K562 (cell line): ENCODE measurements around the gene SIDT2. TPM values are rescaled to one million over a fixed set of nuclear protein-coding genes. Genes with fewer than 3 reads are reported as not detected.

ENCODE experiments used
- CBX8 ChIP-seq: fragments of 200-600 bp; sonication (generic); IDR thresholded peaks from 2 replicates; pipeline ENCODE4 v1.6.1; 2012; ENCODE audit warnings: borderline replicate concordance, mixed run types, low read depth, mild to moderate bottlenecking, moderate library complexity, mixed read lengths, low read length, control low read depth, inconsistent platforms; ENCODE audit not compliant: poor library complexity, severe bottlenecking; ENCODE audit errors: extremely low read depth
- DMBX1 ChIP-seq: fragments of 250-450 bp; sonication (Bioruptor Pico); IDR thresholded peaks from 2 replicates; pipeline ENCODE4 v1.8.0; 2022; ENCODE audit warnings: inconsistent platforms, mild to moderate bottlenecking, moderate library complexity, borderline replicate concordance
- GTF3C2 ChIP-seq: IDR thresholded peaks from 3 replicates; pipeline ENCODE4 v1.6.1; 2011; ENCODE audit warnings: borderline replicate concordance, mild to moderate bottlenecking, moderate library complexity; ENCODE audit not compliant: insufficient read length; ENCODE audit errors: extremely low read depth
- IRF1 ChIP-seq: sonication (generic); formaldehyde crosslinking; IDR thresholded peaks from 2 replicates; pipeline ENCODE4 v1.8.0; 2022; ENCODE audit warnings: missing genetic modification reagents, mild to moderate bottlenecking, borderline replicate concordance
- NRF1 ChIP-seq, 2 experiments: fragments of 450-650 bp; IDR thresholded peaks in 1 of 2; conservative IDR thresholded peaks in 1 of 2; 2 replicates each; pipeline ENCODE4 v1.6.1; 2014; ENCODE audit warnings: mild to moderate bottlenecking in 2 of 2
- PKNOX1 ChIP-seq: fragments of 450-650 bp; IDR thresholded peaks from 2 replicates; pipeline ENCODE4 v1.6.1; 2016
- STAT6 ChIP-seq: sonication (generic); formaldehyde crosslinking; IDR thresholded peaks from 2 replicates; pipeline ENCODE4 v1.8.1; 2023; ENCODE audit warnings: mild to moderate bottlenecking, missing genetic modification reagents
- TAL1 ChIP-seq: fragments of 450-650 bp; IDR thresholded peaks from 2 replicates; pipeline ENCODE4 v1.6.1; 2016; ENCODE audit warnings: mild to moderate bottlenecking
- TEAD2 ChIP-seq: fragments of 450-650 bp; IDR thresholded peaks from 2 replicates; pipeline ENCODE4 v1.6.1; 2016; ENCODE audit warnings: missing genetic modification characterization, control low read depth, missing compliant biosample characterization
- ZNF175 ChIP-seq: fragments of 200-800 bp; sonication (Bioruptor generic); IDR thresholded peaks from 2 replicates; pipeline ENCODE4 v1.6.1; 2016; ENCODE audit warnings: low read depth, mild to moderate bottlenecking, missing genetic modification characterization, missing compliant biosample characterization
- ZNF224 ChIP-seq: sonication (generic); formaldehyde crosslinking; IDR thresholded peaks from 2 replicates; pipeline ENCODE4 v1.8.0; 2022; ENCODE audit warnings: mild to moderate bottlenecking, missing genetic modification reagents
- ZNF263 ChIP-seq: sonication (generic); formaldehyde crosslinking; IDR thresholded peaks from 2 replicates; pipeline ENCODE4 v1.8.0; 2022; ENCODE audit warnings: mild to moderate bottlenecking, missing genetic modification reagents, borderline replicate concordance
- ZNF696 ChIP-seq: fragments of 250-450 bp; sonication (Bioruptor Pico); conservative IDR thresholded peaks from 2 replicates; pipeline ENCODE4 v1.4.0; 2020; ENCODE audit warnings: mild to moderate bottlenecking, moderate library complexity
- ZNF764 ChIP-seq: fragments of 250-450 bp; sonication (Bioruptor Pico); IDR thresholded peaks from 2 replicates; pipeline ENCODE4 v1.4.0; 2020; ENCODE audit warnings: low read depth, mild to moderate bottlenecking, moderate library complexity
- polyA plus RNA-seq, 8 experiments: library from polyadenylated mRNA; depleted of rRNA in 4 of 8; stranded (reverse) in 5 of 8; unstranded in 3 of 8; fragments of >200 nt; fragmentation: Nextera tagmentation in 2 of 8; fragmentation: Illumina TruSeq in 1 of 8; extraction: Ambion mirVana in 2 of 8; extraction: Trizol in 1 of 8; gene quantifications; 2 replicates each; pipeline versions ENCODE4 v1.2.1 to v1.2.3, GENCODE V29; 2011 to 2014; ENCODE audit warnings: inconsistent platforms in 1 of 8, missing spikeins in 1 of 8
- total RNA-seq, 7 experiments: library from RNA; depleted of rRNA in 6 of 7; stranded (reverse); fragments of >200 nt in 6 of 7; fragmentation: Illumina TruSeq in 2 of 7; extraction: Trizol in 2 of 7; gene quantifications; 2 replicates each; pipeline versions ENCODE4 v1.2.1 to v1.2.3, GENCODE V29; 2011 to 2021; ENCODE audit warnings: low replicate concordance in 1 of 7
- TF ChIP-seq, protein P1 (sequence below): fragments of 250-450 bp; sonication (Bioruptor Pico); IDR thresholded peaks from 2 replicates; pipeline ENCODE4 v1.5.0; 2020; ENCODE audit warnings: mild to moderate bottlenecking

Gene SIDT2
- total and polyA plus RNA-seq, 9 of the 15 experiments (the other 6 are each of a cell fraction or from before 2014, with no cell fraction given): 2.4 to 20.2 (median 6.5) TPM

DNA sequence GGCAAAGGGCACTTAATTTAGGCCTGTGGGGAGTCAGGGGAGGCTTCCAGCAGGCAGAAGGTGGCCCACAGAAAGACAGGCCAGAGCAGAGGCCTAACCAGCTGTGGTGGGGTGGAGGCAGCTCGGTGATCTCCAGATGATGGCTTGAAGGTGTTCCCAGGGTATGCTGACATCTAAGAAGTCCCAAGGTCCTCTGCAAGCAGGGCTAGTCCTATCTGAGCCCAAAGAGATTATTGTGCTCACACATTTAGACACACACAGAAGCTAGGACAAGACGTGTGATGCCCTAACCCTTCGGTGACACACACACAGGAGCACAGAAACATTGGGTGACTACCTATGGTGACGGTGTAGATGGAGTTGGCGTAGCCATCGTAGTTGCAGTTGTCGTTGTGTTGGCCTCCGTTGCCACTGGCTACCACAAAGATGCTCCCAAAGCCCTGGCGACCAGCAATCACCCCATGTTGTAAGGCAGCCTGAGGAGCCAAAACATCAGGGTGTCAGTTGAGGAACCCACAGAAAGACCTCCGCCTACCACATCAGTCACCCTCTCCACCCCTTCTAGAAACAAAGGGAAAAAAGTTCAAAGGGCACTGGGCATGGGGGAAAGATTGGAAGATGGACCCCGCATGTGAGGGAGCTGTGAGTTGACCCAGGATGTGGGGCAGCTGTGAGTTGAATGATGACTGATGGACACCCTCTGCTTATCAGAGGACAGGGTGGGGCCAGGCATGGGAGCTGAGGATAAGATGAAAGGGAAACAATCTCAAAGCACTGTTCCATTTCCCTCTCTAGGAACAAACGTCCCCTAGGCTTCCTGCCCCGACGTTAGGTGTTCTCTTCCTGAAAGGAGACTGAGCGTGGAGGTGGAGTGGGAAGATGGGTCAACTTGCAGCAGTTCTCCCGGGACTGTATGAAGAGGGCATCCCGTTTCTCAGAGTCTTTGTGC lies 45.5 kb downstream of the SIDT2 start (continued):
- 0 out of 2 replicates have a peak, but pooled peaks have one; percentile 45 for TF ChIP-seq STAT6 (CRISPR knock-in tag)
- 0 out of 2 replicates have a peak, but pooled peaks have one; percentile 45 for TF ChIP-seq ZNF175 (CRISPR knock-in tag)
- TF ChIP-seq ZNF696 (CRISPR knock-in tag): no peak
- TF ChIP-seq GTF3C2: no peak
- TF ChIP-seq IRF1 (CRISPR knock-in tag): no peak
- TF ChIP-seq ZNF764: no peak
- peak; percentile 90 for TF ChIP-seq PKNOX1
- TF ChIP-seq TAL1: peak; percentile 97
- TF ChIP-seq ZNF224 (CRISPR knock-in tag): no peak
- TF ChIP-seq TEAD2 (tag): no peak
- TF ChIP-seq DMBX1: peak; percentile 69
- no peak for TF ChIP-seq CBX8
- TF ChIP-seq ZNF263 (CRISPR knock-in tag): no peak
- TF ChIP-seq NRF1 (conservative IDR thresholded peaks at IDR 0.05 in 1 of 2, IDR thresholded peaks at IDR 0.05 in 1 of 2): no peak
- TF ChIP-seq, protein P1, sequence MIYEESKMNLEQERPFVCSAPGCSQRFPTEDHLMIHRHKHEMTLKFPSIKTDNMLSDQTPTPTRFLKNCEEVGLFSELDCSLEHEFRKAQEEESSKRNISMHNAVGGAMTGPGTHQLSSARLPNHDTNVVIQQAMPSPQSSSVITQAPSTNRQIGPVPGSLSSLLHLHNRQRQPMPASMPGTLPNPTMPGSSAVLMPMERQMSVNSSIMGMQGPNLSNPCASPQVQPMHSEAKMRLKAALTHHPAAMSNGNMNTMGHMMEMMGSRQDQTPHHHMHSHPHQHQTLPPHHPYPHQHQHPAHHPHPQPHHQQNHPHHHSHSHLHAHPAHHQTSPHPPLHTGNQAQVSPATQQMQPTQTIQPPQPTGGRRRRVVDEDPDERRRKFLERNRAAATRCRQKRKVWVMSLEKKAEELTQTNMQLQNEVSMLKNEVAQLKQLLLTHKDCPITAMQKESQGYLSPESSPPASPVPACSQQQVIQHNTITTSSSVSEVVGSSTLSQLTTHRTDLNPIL (CRISPR knock-in tag): no peak
